GM12878 (cell line): ENCODE measurements around the gene HORMAD2. TPM values are rescaled to one million over a fixed set of nuclear protein-coding genes. Genes with fewer than 3 reads are reported as not detected.

Experiments used
- ATAC-seq: fragments of 200-7000 bp; cut with Tn5 transposase; 3 replicates; pipeline ENCODE4 v1.9.1; 2020; ENCODE audit warnings: mild to moderate bottlenecking, moderate library complexity
- BruUV-seq: library from RNA; stranded (reverse); fragments of 400-500 nt; replicated peaks from 2 replicates; lab custom pipeline; 2021; lab: Mats Ljungman, UMichigan
- CTCF ChIA-PET: fragments of 300-600 bp; sonication (Branson Sonifier 250); formaldehyde crosslinking; extraction: SDS; loops from one replicate; lab custom pipeline; 2021; ENCODE audit warnings: inconsistent platforms; lab: Yijun Ruan, JAX
- POLR2A ChIA-PET: fragments of 350-600 bp; formaldehyde crosslinking; extraction: SDS; loops from one replicate; lab custom pipeline; 2021; ENCODE audit warnings: inconsistent platforms; lab: Charles Lee
- RAD21 ChIA-PET: fragments of 300-600 bp; sonication (Branson Sonifier 250); formaldehyde crosslinking; loops from one replicate; lab custom pipeline; 2023; ENCODE audit warnings: antibody characterized with exemption; ENCODE audit not compliant: unreplicated experiment; lab: Charles Lee
- SMC1A ChIA-PET: fragments of 300-600 bp; sonication (Branson Sonifier 250); formaldehyde crosslinking; loops from one replicate; lab custom pipeline; 2023; ENCODE audit not compliant: unreplicated experiment, uncharacterized antibody; lab: Charles Lee
- DNase-seq: peaks from one replicate; pipeline ENCODE4 v3.0.0-alpha.2; 2011; ENCODE audit warnings: low read depth, low spot score
- FAIRE-seq: peaks from 3 replicates; lab custom pipeline; 2011; peaks lifted over from hg19 to GRCh38; lab: Jason Lieb, UNC
- H2AFZ ChIP-seq: 2 replicates; pipeline ENCODE4 v1.6.0; 2011; ENCODE audit warnings: low read depth, low read length, control low read depth; ENCODE audit not compliant: control insufficient read depth
- H3K27ac ChIP-seq: 2 replicates; pipeline ENCODE4 v1.5.1; 2011; ENCODE audit warnings: control low read depth; ENCODE audit not compliant: control insufficient read depth, insufficient read depth
- H3K27me3 ChIP-seq, 2 experiments: replicated peaks in 1 of 2; 2 replicates each; pipeline versions ENCODE4 v1.6.0 to v1.6.1; 2011; ENCODE audit warnings: low read length in 1 of 2; ENCODE audit not compliant: control insufficient read depth in 2 of 2, insufficient read depth in 2 of 2
- H3K36me3 ChIP-seq, 2 experiments: 2 replicates each; pipeline ENCODE4 v1.5.1; 2011; ENCODE audit warnings: low read length in 1 of 2; ENCODE audit not compliant: control insufficient read depth in 2 of 2, insufficient read depth in 2 of 2
- H3K4me1 ChIP-seq: 2 replicates; pipeline ENCODE4 v1.6.1; 2011; ENCODE audit warnings: mild to moderate bottlenecking, low read length, moderate library complexity, mixed read lengths; ENCODE audit not compliant: control insufficient read depth, insufficient read depth
- H3K4me2 ChIP-seq: 2 replicates; pipeline ENCODE4 v1.6.0; 2011; ENCODE audit warnings: control low read depth; ENCODE audit not compliant: control insufficient read depth, insufficient read depth
- H3K4me3 ChIP-seq: fragments of 200-600 bp; sonication (generic); 2 replicates; pipeline ENCODE4 v1.5.1; 2016
- H3K79me2 ChIP-seq: 2 replicates; pipeline ENCODE4 v1.6.0; 2011; ENCODE audit warnings: low read length; ENCODE audit not compliant: control insufficient read depth, insufficient read depth
- H3K9ac ChIP-seq: 2 replicates; pipeline ENCODE4 v1.8.0; 2011; ENCODE audit warnings: low read length, control low read depth, mixed read lengths; ENCODE audit not compliant: control insufficient read depth, insufficient read depth
- H3K9me3 ChIP-seq: replicated peaks from 3 replicates; pipeline ENCODE4 v1.5.1; 2011; ENCODE audit warnings: mild to moderate bottlenecking, low read length; ENCODE audit not compliant: control insufficient read depth, insufficient read depth
- H4K20me1 ChIP-seq: 2 replicates; pipeline ENCODE4 v1.6.0; 2011; ENCODE audit not compliant: control insufficient read depth, insufficient read depth
- CHD1 ChIP-seq: IDR thresholded peaks from 2 replicates; pipeline ENCODE4 v1.6.1; 2012; ENCODE audit warnings: low read depth, low read length, improper control_type of control experiment
- CHD2 ChIP-seq: IDR thresholded peaks from 2 replicates; pipeline ENCODE4 v1.6.1; 2011; ENCODE audit warnings: low read depth, low read length, improper control_type of control experiment, borderline replicate concordance
- FOS ChIP-seq: IDR thresholded peaks from 3 replicates; pipeline ENCODE4 v1.6.1; 2011; ENCODE audit warnings: borderline replicate concordance; ENCODE audit not compliant: insufficient read length; ENCODE audit errors: extremely low read depth
- FOXK2 ChIP-seq: fragments of 450-650 bp; IDR thresholded peaks from 2 replicates; pipeline ENCODE4 v1.6.1; 2017; ENCODE audit warnings: mild to moderate bottlenecking, moderate library complexity
- HCFC1 ChIP-seq: fragments of 150-350 bp; IDR thresholded peaks from 2 replicates; pipeline ENCODE4 v1.6.1; 2014; ENCODE audit warnings: low read length
- NRF1 ChIP-seq: conservative IDR thresholded peaks from 2 replicates; pipeline ENCODE4 v1.6.1; 2011; ENCODE audit warnings: mild to moderate bottlenecking, low read depth, low read length, improper control_type of control experiment
- SREBF2 ChIP-seq: IDR thresholded peaks from 2 replicates; pipeline ENCODE4 v1.6.1; 2012; ENCODE audit warnings: mild to moderate bottlenecking, low read length
- USF2 ChIP-seq: IDR thresholded peaks from 2 replicates; pipeline ENCODE4 v1.6.1; 2011; ENCODE audit warnings: low read depth, low read length, improper control_type of control experiment, borderline replicate concordance
- ZBED1 ChIP-seq: IDR thresholded peaks from 2 replicates; pipeline ENCODE4 v1.6.1; 2016; ENCODE audit warnings: borderline replicate concordance
- WGBS: methylation state at CpG from one replicate; pipeline ENCODE4 v1.1.6; 2016; ENCODE audit warnings: low lambda C conversion rate; ENCODE audit not compliant: insufficient replicate concordance, insufficient coverage; ENCODE audit errors: missing lambda C conversion rate; 5-methylcytosine and 5-hydroxymethylcytosine counted together
- in situ Hi-C: fragments of 300-500 bp; cut with MboI; formaldehyde crosslinking; loops from 9 replicates; pipeline ENCODE4 v1.14.3; 2018; ENCODE audit warnings: mixed read lengths
- intact Hi-C: fragments of 100-400 bp; cut with micrococcal nuclease; formaldehyde crosslinking; loops from one replicate; pipeline ENCODE4 v1.14.2; 2022; ENCODE audit not compliant: unreplicated experiment
- polyA plus RNA-seq, 11 experiments: library from polyadenylated mRNA; depleted of rRNA in 4 of 11; unstranded in 6 of 11; stranded (reverse) in 5 of 11; fragments of >200 nt; fragmentation: Nextera tagmentation in 4 of 11; fragmentation: Illumina TruSeq in 1 of 11; extraction: Ambion mirVana in 4 of 11; extraction: Trizol in 1 of 11; gene quantifications; 1 replicate in 1 of 11; 2 replicates in 10 of 11; pipeline versions ENCODE4 v1.2.1 to v1.2.3, GENCODE V29; 2011 to 2016; ENCODE audit warnings: inconsistent platforms in 2 of 11, missing spikeins in 2 of 11, low read depth in 1 of 11
- total RNA-seq, 4 experiments: library from RNA; depleted of rRNA in 3 of 4; stranded (reverse); fragments of >200 nt in 3 of 4; fragmentation: Illumina TruSeq in 1 of 4; extraction: Trizol in 1 of 4; gene quantifications; 2 replicates each; pipeline versions ENCODE4 v1.2.1 to v1.2.3, GENCODE V29; 2013 to 2021

Gene HORMAD2
- total and polyA plus RNA-seq, 10 of the 15 experiments (the other 5 are each of a cell fraction or from before 2014, with no cell fraction given): 0.07 to 0.13 TPM; not detected in 8

GRCh38 chr22:30080805-30081204 is 541 bp downstream of the HORMAD2 start:
- ChIA-PET POLR2A (no interaction called here), RAD21 (no interaction called here), CTCF (interaction anchor here (1.5 to 7.0 kb wide), 2 partner anchors 6 to 456 kb away, joined by 3 to 58 read pairs; no protein-coding TSS in a partner anchor), SMC1A (no interaction called here)
- no peak for TF ChIP-seq CHD2
- TF ChIP-seq CHD1: no peak
- no peak for TF ChIP-seq FOXK2
- TF ChIP-seq HCFC1: no peak
- TF ChIP-seq USF2: no peak
- no peak for TF ChIP-seq SREBF2
- no peak for TF ChIP-seq NRF1
- no peak for TF ChIP-seq ZBED1
- no peak for TF ChIP-seq FOS
- Histone ChIP-seq H3K9me3 (no peaks in the 10 kb centered on the region; the same call in 2 of the 3 replicates), H3K79me2 (no peaks in the 10 kb centered on the region), H3K4me1 (peaks cover 19% of the 10 kb centered on the region), H3K4me3 (no peak overlapping the region), H3K36me3 (no peaks in the 10 kb centered on the region), H3K27ac (no peak overlapping the region), H3K4me2 (no peak overlapping the region), H4K20me1 (no peaks in the 10 kb centered on the region), H2AFZ (no peak overlapping the region), H3K9ac (no peak overlapping the region), H3K27me3 (no peaks in the 10 kb centered on the region)
- no peak for ATAC-seq
- DNase-seq: no peak
- BruUV-seq: no TSS peak
- in situ Hi-C loops: loop anchor here (10.0 kb wide), 1 partner anchor 686 kb away; no protein-coding TSS in a partner anchor
- WGBS: 92% methylated on average over 9 of the region's 9 CpGs
- intact Hi-C loops: loop anchor here (10.0 kb wide), 2 partner anchors 356 to 386 kb away; partner anchors contain the start of gene CABP7
- FAIRE-seq: no peak
